Activated CD8-positive, alpha-beta memory T cell treated with anti-CD3 and anti-CD28 coated beads, Interleukin-2, amount 50 U/mL, for 1 hour (primary cell): ENCODE data around the gene GET3.
A peak's percentile ranks its signal among the peaks of the same experiment; 100 is the strongest.
"Not testable (repeated sequence)": the region's sequence is repeated elsewhere in the genome, so short reads cannot be mapped to it uniquely, and the experiment has no call there.

Experiments
- DNase-seq: peaks from one replicate; pipeline ENCODE4 v3.0.0-alpha.2; 2020; ENCODE audit errors: extremely low read depth

GET3 gene

GRCh38 chr19:12715929-12716328 lies 21.4 kb upstream of the GET3 start:
- DNase-seq: no peak

- no peak for DNase-seq
Measured at GRCh38 chr19:12720296-12720695, 17.0 kb upstream of the GET3 start.

- DNase-seq: no peak
Measured at GRCh38 chr19:12720851-12721655, 16.2 kb upstream of the GET3 start.

GRCh38 chr19:12721656-12722565 lies 15.4 kb upstream of the GET3 start:
- DNase-seq: no peak

- peak; percentile 89 for DNase-seq
Measured at GRCh38 chr19:12722566-12723380, 14.5 kb upstream of the GET3 start.

GRCh38 chr19:12723381-12723640 lies 14.0 kb upstream of the GET3 start:
- DNase-seq: no peak

- no peak for DNase-seq
Measured at GRCh38 chr19:12723641-12724426, 13.5 kb upstream of the GET3 start, which contains the start of gene TNPO2. Gene TNPO2, minus strand, starts transcription at chr19:12723932. Its CDS starts 2,955 bp downstream, at chr19:12720977.

GRCh38 chr19:12725612-12726011 lies 11.7 kb upstream of the GET3 start:
- not testable (repeated sequence) for DNase-seq

GRCh38 chr19:12726988-12727316 lies 10.3 kb upstream of the GET3 start:
- no peak for DNase-seq

GRCh38 chr19:12727745-12728433 lies 9.4 kb upstream of the GET3 start:
- no peak for DNase-seq

- DNase-seq: no peak
Measured at GRCh38 chr19:12730064-12730463, 7.2 kb upstream of the GET3 start.

GRCh38 chr19:12731337-12731736 lies 6.0 kb upstream of the GET3 start:
- no peak for DNase-seq

GRCh38 chr19:12733369-12734214 lies 3.7 kb upstream of the GET3 start:
- no peak for DNase-seq

GRCh38 chr19:12737835-12738351 lies 596 bp downstream of the GET3 start:
- DNase-seq: no peak

GRCh38 chr19:12745166-12745897 lies 8.0 kb downstream of the GET3 start:
- no peak for DNase-seq

GRCh38 chr19:12748489-12748888 lies 11.2 kb downstream of the GET3 start:
- no peak for DNase-seq

GRCh38 chr19:12749938-12750521 lies 12.7 kb downstream of the GET3 start:
- no peak for DNase-seq

- no peak for DNase-seq
Measured at GRCh38 chr19:12750851-12751250, 13.6 kb downstream of the GET3 start.

- no peak for DNase-seq
Measured at GRCh38 chr19:12751635-12752034, 14.3 kb downstream of the GET3 start, which contains the start of gene BEST2. Gene BEST2, plus strand, starts transcription at chr19:12751791. Its CDS starts 802 bp downstream, at chr19:12752593.
